NCI-H510A (cell line): ENCODE results near the gene NAA80.
A peak's percentile ranks its signal among the peaks of the same experiment; 100 is the strongest.
"Not testable (repeated sequence)": the region's sequence is repeated elsewhere in the genome, so short reads cannot be mapped to it uniquely, and the experiment has no call there.

Experiments
- DNase-seq: peaks from one replicate; lab custom pipeline; 2025; lab: John Stamatoyannopoulos, UW

NAA80 gene

DNA sequence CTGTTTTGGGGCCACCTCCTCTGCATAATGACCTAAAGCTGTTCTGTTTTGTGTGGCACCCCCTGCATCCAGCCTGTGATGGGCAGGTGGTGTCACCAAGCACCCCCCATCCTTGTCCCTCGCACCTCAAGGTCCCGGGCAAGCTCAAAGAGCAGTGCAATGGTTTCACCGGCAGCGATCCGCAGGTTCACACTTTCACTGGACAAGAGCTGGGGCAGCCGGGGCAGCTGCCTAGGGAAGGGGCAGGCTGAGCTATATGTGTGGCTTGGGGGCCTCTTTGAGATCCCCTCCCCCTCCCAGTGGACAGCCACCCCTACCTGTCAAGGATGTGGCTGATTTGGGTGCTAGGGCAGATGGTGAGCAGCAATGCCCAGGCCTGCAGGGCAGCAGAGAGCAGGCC lies 10.1 kb downstream of the NAA80 start:
- DNase-seq: no peak

DNA sequence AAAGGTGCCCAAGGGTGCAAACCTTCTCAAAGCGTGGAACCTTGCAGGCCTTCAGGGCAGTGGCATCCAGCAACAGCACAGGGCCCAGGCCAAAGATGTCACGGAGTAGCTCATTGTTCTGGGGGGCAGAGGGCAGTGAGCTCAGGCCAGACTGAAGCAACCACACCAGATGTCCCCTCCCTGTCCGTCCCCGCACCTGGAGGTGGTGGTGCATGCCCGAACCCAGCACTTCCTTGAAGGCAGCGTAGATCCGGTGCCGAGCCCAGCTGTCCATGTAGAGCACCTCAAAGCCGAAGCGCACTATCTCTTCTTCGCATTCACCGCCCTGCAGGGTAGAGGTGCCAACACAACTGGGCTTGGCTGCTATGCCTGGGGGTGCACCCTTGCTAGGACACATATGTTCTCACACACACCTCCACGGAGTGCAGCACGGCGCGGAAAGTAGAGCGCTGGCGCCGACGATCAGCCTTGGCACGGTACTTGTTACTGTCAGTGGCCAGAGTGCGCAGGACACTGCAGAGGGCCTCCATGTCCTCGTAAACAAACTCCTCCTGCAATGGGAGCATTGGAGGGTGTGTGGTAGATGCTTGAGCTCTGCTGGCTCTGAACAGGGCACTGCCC lies 10.7 kb downstream of the NAA80 start:
- no peak for DNase-seq

DNA sequence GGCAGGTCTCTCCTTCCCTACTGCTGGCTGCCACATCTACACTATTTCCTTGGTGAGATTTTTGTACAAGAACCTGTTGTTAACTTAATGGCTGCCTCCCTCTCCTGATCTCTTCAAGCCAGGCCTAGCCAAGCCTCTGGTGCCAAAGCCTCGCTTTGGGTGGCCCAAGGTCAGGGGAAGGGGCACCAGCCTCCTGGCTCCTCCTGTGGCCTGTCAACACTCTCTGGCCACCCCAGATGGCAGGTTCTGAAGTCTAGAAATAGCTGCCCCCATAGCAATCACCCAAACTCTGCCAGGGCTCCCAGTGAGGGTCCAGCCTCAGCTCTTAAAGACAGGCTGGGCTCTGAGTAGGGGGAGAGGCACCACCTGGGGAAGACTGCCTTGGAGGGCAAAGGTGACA lies 11.9 kb downstream of the NAA80 start:
- no peak for DNase-seq

DNA sequence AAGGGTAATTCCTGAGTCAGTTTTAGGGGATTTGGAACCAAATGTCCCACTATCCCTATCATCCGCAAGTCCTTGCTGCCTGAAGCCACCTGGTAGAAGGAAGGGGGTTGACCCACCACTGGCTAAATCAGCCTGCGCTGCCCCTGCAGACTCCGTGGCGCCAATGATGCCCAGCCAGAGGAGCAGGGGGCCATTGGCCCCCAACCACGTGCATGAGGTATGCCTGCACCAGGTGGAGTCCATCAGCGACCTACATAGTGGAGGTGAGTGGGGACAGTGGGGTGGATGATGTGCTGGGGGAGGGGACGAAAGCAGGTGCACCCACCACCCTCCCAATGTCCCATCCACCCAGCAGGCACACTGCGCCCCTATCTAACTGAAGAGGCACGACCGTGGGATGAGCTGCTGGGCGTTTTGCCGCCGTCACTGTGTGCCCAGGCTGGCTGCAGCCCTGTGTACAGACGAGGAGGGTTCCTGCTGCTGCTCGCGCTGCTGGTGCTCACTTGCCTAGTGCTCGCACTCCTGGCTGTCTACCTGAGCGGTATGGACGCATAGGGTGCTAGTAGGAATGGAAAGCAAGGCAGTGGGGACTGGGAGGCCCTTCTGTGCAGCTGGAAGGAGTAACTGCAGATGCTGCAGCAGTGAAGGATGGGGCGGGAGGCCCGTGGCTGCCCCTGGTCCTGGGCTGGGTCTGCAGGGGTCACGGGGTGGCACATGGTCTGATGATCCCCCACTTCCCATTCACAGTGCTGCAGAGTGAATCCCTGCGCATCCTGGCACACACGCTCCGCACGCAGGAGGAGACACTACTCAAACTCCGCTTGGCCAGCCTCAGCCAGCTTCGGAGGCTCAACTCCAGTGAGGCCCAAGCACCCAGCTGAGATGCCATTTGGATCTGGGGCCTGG lies 12.6 kb downstream of the NAA80 start:
- DNase-seq: no peak

DNA sequence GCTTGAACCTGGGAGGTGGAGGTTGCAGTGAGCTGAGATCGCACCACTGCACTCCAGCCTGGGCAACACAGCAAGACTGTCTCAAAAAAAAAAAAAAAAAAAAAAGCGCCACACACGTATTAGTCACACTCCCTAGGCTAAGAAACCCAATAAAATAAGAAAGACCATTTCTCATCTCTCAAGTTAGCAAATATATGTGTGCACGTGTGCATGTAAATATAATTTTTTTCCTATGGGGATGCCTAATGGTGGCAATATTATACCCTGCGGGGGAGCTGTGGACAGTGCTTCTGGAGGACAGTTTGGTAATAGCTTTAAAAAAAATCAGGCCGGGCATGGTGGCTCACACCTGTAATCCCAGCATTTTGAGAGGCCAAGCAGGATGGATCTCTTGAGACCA lies 15.1 kb downstream of the NAA80 start:
- not testable (repeated sequence) for DNase-seq

DNA sequence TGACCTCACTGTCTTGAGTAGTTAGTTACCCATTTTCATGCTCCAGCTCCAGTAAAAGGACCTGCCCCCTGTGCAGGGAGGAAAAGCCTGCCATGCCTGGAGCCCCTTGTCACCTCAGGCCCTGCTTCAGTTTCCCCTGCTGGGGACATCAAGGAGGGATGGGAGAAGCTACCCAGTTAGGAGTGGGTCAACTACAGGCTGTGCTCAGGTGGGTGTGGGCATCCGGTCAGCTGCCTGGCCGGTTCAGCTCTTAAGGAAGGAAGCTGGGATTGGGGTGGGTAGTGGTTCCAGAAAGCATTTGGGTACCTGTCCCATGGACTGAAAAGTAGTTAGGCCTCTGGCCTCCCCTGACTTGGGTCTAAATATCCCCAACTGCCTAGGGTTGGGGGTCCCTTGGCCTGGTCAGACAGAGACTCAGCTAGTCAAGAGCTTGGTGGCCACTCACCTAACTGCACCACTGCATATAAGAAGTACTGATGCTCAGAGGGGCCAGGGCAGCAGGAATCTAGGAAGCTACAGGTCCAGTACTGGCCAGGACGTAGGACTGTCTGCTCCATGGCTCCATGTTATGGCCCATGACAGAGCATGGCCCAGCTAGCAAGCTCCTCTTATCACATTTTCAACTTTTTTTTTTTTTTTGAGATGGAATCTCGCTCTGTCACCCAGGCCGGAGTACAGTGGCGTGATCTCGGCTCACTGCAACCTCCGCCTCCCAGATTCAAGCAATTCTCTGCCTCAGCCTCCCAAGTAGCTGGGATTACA lies 19.8 kb downstream of the NAA80 start:
- DNase-seq: no peak

DNA sequence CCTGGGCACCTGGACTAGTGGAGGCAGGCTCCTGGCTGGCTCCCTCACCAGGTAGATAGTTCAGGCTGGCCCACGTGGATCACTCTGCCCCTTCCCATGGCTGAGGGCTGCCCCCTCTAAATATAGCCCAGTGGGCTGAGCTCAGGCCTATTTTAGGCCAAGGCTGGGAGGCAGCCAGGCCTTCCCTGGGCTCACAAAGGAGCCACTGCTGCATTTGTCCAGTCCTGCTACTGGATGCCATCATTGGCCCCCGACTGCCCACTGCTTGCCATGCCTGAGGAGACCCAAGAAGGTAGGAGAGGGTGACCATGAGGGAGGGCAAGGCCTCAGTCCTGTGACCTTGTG lies 20.4 kb downstream of the NAA80 start, which contains the start of gene LSMEM2:
TSS of gene LSMEM2 (plus strand) at position 208 of the 345 bp plus-strand sequence. CDS start at position 235, 27 bp downstream.
- no peak for DNase-seq

DNA sequence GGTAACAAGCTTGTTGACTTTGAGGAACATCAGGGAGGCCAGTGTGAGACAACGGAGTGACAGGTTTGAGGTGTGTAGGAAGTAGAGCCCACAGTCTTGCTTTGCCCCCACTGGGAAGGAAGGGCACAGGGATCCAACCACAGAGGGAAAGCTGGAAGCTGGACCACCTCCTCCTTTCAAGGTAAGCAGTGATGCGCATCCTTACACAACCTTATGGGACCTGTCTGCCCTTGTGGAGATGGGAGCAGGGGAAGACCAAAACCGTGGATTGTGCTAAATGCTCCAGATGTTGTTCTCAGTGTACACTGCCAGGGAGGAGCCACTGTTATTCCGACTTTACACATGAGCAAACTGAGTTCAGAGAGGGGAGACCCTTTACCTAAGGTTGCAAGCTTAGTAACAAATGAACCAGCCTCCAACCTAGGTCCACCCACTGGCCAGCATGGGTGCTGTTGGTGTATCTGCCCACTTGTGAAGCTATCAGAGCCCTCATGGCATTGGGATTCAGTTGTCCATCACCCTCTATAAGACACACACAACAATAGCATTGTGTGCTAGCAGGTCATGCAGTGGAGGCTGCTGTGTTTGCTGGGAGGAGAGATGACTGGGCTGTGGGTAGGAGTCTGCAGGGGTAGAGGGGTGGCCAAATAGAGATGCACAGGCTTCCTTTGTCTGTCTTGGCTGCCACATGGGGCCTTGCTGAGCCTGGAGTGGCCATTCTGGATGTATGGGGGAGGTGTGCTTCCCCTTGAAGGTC lies 20.9 kb downstream of the NAA80 start:
- no peak for DNase-seq

DNA sequence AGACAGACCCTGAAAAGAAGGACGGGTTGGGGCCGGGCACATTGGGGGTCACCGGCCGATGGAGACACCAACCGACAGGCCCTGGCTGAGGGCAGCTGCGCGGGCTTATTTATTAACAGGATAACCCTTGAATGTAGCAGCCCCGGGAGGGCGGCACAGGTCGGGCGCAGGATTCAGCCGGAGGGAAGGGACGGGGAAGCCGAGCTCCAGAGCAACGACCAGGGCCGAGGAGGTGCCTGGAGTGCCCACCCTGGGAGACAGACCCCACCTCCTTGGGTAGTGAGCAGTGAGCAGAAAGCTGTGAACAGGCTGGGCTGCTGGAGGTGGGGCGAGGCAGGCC lies 22.5 kb downstream of the NAA80 start:
- no peak for DNase-seq

DNA sequence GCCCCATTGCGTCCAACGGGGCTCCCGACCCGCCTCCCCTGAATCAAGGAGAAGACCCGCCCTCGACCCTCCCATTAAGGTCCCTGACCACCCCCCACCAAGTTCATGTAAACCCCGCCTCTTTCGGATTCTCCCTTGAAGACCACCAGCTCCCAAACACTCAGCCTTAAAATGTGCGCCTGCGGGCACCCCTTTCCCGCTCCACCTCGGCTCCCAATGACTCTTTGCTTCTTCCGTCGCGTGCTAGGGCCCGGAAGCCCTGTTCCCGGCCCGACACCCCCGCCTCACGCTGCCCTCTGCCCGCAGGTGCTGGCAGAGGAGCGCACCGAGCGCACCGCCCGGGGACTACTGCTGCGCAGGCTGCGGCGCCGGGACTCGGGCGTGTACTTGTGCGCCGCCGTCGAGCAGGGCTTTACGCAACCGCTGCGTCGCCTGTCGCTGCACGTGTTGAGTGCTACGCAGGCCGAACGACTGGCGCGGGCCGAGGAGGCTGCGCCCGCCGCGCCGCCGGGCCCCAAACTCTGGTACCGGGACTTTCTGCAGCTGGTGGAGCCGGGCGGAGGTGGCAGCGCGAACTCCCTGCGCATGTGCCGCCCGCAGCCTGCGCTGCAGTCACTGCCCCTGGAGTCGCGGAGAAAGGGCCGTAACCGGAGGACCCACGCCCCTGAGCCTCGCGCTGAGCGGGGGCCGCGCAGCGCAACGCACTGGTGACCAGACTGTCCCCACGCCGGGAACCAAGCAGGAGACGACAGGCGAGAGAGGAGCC lies 23.0 kb downstream of the NAA80 start:
- peak; percentile 52 for DNase-seq

DNA sequence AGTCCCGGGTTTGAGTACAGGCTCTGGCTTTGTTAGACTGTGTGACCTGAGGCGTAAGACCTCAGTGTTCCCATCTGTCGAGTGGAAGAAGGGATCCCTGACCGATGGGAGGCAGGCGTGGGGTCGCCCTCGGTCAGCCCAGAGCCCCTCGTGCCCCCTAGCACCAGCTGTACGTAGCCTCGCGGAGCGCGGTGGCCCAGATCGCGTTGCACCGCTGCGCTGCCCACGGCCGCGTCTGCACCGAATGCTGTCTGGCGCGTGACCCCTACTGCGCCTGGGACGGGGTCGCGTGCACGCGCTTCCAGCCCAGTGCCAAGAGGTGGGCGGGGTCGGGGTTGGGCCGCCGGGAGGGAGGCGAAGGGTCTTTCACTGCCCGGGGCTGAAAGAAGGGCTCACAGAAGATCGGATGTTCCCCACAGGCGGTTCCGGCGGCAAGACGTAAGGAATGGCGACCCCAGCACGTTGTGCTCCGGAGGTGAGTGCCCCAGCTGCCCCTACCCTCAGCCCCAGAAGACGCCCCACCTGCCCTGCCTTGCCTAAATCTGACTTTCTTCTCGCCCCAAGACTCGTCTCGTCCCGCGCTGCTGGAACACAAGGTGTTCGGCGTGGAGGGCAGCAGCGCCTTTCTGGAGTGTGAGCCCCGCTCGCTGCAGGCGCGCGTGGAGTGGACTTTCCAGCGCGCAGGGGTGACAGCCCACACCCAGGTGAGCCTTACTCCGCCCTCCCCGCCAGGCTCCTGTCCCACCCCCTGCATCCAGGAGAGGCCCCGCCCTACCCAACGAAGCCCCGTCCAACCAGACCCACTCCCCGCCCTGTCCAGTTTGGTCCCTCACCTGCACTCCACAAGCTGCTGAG lies 23.8 kb downstream of the NAA80 start:
- DNase-seq: no peak

DNA sequence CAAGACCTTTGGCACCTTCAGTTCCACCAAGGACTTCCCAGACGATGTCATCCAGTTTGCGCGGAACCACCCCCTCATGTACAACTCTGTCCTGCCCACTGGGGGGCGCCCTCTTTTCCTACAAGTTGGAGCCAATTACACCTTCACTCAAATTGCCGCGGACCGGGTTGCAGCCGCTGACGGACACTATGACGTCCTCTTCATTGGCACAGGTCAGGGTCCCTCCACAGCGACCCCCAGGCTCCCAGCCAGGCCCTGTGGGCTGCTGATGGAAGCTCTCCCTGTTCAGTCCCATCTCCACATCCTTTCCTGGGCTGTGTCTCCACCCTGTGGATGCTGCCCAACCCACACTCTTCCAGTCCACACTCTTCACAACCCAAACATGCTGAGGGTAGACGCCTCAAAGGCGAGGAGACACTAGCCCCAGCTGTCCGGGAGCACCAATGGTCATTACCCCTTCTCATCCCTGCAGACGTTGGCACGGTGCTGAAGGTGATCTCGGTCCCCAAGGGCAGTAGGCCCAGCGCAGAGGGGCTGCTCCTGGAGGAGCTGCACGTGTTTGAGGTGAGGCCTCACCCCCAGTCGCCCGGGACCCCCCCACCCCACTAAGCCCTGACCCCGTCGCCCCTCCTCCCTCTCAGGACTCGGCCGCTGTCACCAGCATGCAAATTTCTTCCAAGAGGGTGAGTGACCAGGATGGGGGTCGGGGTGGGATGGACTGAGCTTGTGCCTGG lies 24.7 kb downstream of the NAA80 start:
- DNase-seq: peak; percentile 23

DNA sequence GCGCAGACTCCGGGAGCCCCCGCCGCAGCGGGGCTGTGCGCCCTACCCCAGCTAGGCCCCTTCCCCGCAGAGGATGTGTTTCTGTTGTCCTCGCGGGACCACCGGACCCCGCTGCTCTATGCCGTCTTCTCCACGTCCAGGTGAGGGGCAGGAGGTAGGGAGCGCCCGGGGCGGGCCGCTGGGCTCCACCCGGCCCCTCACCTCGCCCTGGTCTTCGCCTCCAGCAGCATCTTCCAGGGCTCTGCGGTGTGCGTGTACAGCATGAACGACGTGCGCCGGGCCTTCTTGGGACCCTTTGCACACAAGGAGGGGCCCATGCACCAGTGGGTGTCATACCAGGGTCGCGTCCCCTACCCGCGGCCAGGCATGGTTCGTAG lies 25.5 kb downstream of the NAA80 start:
- no peak for DNase-seq

DNA sequence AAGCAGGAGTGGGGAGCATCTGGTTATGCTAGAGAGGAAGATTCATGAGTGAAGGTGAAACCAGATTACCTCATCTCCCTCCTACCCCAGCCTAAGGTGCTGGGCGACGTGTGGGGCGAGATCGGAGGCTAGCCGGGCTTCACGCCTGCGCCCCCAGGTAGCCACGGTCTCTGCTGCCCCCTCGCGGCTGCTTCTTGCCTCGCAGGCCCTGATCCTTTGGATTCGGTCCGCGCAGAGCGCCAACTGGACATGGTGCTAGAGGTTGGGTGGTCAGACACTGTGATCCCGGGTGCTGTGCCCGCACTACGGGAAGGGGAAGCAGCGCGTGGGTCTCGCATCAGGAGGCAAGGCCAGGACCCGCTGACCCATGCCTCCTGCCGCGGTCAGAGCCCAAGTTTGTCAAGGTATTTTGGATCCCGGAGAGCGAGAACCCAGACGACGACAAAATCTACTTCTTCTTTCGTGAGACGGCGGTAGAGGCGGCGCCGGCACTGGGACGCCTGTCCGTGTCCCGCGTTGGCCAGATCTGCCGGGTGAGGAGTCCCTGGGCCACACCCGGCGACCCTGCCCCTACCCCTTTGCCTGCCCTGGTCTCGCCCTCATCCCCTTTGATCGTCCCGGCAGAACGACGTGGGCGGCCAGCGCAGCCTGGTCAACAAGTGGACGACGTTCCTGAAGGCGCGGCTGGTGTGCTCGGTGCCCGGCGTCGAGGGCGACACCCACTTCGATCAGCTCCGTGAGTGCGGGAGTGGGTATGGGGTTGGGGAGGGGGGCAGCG lies 26.1 kb downstream of the NAA80 start:
- DNase-seq: peak; percentile 19

DNA sequence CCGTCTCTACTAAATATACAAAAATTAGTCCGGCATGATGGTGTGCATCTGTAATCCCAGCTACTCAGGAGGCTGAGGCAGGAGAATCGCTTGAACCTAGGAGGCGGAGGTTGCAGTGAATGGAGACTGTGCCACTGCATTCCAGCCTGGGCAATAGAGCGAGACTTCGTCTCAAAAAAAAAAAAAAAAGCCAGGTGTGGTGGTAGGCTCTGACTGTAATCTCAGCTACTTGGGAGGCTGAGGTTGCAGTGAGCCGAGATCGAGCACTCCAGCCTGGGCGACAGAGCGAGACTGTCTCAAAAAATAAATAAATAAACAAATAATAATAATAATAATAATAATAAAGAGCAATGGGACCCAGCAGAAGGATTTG lies 26.7 kb downstream of the NAA80 start:
- DNase-seq: not testable (repeated sequence)

DNA sequence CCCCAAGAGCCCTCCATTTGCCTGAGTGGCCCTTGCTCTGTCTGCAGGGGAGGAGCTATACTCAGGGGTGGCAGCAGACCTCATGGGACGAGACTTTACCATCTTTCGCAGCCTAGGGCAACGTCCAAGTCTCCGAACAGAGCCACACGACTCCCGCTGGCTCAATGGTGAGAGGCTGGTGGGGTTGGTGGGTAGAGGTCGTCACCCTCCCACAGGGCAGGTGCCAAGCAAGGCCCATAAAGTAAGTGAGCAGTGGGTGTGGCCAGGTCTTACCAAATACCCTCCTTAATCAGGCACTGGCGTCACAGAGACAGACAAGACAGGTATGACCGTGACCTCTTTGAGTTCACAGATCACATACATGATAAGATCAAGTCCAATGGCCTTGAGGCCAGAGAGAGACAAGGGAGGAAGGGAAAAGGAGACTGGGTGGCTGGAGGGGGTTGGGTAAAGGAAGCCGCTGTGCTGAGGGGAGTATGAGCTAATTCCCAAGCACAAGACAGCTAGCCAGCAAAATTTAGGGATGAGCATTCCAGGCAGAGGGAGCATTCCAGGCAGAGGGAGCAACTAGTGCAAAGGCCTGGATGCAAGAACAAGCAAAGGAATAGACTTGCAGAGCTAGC lies 27.8 kb downstream of the NAA80 start:
- no peak for DNase-seq

DNA sequence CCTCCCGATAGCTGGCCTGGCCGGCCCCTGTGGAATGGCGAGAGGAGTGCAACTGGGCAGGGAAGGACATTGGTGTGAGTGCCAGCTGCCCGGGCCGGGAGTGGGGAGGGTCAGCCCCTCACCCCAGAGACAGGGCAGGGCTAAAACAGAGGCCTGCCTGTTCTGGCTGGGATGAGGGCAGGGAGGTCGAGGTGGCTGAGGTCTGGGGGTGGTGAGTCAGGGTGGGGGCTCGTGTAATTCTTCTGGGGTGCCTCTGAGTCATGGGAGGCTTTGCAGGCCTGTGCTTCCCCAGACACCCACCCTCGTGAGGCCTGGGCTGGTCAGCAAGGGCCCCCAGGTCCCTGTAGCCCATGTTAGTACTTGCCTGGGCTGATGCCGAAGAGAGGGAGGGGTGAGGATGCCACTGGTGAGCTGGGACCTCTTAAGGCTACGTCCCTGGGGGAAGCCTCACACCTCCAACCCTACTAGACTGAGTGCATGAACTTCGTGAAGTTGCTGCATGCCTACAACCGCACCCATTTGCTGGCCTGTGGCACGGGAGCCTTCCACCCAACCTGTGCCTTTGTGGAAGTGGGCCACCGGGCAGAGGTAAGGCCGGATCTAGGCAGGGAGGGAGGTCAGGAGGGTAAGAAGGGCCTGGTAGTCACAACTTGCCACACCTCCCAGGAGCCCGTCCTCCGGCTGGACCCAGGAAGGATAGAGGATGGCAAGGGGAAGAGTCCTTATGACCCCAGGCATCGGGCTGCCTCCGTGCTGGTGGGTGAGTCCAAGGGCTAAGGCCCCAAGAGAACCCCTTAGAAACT lies 28.6 kb downstream of the NAA80 start:
- DNase-seq: no peak

DNA sequence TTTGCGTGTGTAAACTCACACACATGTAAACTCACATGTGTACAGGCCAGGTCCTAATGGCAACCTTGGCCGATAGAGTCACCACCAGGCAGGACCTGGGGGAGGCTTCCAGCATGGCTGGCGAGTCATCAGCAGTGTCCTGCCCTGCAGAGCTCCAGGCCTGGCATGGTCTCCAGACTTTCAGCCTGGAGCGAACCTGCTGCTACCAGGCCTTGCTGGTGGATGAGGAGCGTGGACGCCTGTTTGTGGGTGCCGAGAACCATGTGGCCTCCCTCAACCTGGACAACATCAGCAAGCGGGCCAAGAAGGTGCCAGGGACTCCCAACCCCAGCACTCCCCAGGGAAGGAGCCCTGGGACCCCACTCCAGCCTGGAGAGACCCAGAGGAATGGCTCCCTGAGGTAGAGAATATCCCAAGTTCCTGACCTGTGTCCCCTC lies 29.2 kb downstream of the NAA80 start:
- no peak for DNase-seq
